GM23338 (cell line): ENCODE measurements around the gene SERPINA6.

Source experiments
- EZH2 ChIP-seq: fragments of 200-600 bp; sonication (generic); IDR thresholded peaks from one replicate; pipeline ENCODE4 v1.8.0; 2017; ENCODE audit warnings: antibody characterized with exemption, mild to moderate bottlenecking, low read depth; ENCODE audit not compliant: unreplicated experiment
- EZH2phosphoT487 ChIP-seq: fragments of 200-600 bp; sonication (generic); IDR thresholded peaks from one replicate; pipeline ENCODE4 v1.8.1; 2018; ENCODE audit warnings: antibody characterized with exemption; ENCODE audit not compliant: unreplicated experiment
- JUNB ChIP-seq: IDR thresholded peaks from one replicate; pipeline ENCODE4 v1.6.1; 2016; ENCODE audit warnings: antibody characterized with exemption; ENCODE audit not compliant: unreplicated experiment
- POLR2AphosphoS5 ChIP-seq: IDR thresholded peaks from 2 replicates; pipeline ENCODE4 v1.6.1; 2016; ENCODE audit warnings: antibody characterized with exemption, low read depth
- ZNF114 ChIP-seq: fragments of 250-450 bp; sonication (Bioruptor Pico); IDR thresholded peaks from 2 replicates; pipeline ENCODE4 v1.5.0; 2020; ENCODE audit warnings: mild to moderate bottlenecking, moderate library complexity
- TF ChIP-seq, protein P1 (sequence below), 2 experiments: fragments of 200-600 bp in 1 of 2; sonication (generic) in 1 of 2; conservative IDR thresholded peaks; 2 replicates each; pipeline versions ENCODE4 v1.5.1 to v1.6.1; 2016 to 2017; ENCODE audit warnings: antibody characterized with exemption in 2 of 2, low read depth in 2 of 2, mild to moderate bottlenecking in 2 of 2, moderate library complexity in 1 of 2
- TF ChIP-seq, protein P2 (sequence below): IDR thresholded peaks from one replicate; pipeline ENCODE4 v1.6.1; 2018; ENCODE audit warnings: antibody characterized with exemption; ENCODE audit not compliant: unreplicated experiment
- TF ChIP-seq, protein P3 (sequence below): fragments of 250-450 bp; sonication (Bioruptor Pico); IDR thresholded peaks from 2 replicates; pipeline ENCODE4 v1.5.0; 2020; ENCODE audit warnings: mild to moderate bottlenecking, moderate library complexity

DNA sequence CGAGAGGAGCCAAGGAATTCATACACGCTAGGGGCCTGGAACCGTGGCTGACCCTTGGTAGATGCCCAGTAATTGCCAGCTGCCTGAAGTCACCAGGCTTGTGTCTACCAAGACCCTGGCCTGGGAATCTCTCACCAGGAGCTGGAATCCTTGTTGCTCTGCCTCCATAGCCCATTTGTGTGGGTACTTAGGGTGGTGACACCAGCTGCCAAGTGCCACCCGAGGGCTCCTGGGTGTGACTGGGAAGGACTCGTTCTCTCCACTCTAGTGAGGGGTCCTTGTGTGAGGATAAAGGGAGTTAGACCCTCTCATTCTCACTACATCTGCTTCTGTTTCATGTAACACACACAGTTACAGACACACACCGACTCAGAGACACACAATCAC is 47.4 kb upstream of the SERPINA6 start:
- TF ChIP-seq, protein P1, sequence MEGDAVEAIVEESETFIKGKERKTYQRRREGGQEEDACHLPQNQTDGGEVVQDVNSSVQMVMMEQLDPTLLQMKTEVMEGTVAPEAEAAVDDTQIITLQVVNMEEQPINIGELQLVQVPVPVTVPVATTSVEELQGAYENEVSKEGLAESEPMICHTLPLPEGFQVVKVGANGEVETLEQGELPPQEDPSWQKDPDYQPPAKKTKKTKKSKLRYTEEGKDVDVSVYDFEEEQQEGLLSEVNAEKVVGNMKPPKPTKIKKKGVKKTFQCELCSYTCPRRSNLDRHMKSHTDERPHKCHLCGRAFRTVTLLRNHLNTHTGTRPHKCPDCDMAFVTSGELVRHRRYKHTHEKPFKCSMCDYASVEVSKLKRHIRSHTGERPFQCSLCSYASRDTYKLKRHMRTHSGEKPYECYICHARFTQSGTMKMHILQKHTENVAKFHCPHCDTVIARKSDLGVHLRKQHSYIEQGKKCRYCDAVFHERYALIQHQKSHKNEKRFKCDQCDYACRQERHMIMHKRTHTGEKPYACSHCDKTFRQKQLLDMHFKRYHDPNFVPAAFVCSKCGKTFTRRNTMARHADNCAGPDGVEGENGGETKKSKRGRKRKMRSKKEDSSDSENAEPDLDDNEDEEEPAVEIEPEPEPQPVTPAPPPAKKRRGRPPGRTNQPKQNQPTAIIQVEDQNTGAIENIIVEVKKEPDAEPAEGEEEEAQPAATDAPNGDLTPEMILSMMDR (conservative IDR thresholded peaks at IDR 0.05; ENCODE audit: low read depth in 2 of 2), result no peak
- TF ChIP-seq JUNB (no peak), EZH2 (no peak), EZH2phosphoT487 (no peak), ZNF114 (no peak), POLR2AphosphoS5 (no peak)
- TF ChIP-seq, protein P2, sequence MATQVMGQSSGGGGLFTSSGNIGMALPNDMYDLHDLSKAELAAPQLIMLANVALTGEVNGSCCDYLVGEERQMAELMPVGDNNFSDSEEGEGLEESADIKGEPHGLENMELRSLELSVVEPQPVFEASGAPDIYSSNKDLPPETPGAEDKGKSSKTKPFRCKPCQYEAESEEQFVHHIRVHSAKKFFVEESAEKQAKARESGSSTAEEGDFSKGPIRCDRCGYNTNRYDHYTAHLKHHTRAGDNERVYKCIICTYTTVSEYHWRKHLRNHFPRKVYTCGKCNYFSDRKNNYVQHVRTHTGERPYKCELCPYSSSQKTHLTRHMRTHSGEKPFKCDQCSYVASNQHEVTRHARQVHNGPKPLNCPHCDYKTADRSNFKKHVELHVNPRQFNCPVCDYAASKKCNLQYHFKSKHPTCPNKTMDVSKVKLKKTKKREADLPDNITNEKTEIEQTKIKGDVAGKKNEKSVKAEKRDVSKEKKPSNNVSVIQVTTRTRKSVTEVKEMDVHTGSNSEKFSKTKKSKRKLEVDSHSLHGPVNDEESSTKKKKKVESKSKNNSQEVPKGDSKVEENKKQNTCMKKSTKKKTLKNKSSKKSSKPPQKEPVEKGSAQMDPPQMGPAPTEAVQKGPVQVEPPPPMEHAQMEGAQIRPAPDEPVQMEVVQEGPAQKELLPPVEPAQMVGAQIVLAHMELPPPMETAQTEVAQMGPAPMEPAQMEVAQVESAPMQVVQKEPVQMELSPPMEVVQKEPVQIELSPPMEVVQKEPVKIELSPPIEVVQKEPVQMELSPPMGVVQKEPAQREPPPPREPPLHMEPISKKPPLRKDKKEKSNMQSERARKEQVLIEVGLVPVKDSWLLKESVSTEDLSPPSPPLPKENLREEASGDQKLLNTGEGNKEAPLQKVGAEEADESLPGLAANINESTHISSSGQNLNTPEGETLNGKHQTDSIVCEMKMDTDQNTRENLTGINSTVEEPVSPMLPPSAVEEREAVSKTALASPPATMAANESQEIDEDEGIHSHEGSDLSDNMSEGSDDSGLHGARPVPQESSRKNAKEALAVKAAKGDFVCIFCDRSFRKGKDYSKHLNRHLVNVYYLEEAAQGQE, result no peak
- TF ChIP-seq, protein P3, sequence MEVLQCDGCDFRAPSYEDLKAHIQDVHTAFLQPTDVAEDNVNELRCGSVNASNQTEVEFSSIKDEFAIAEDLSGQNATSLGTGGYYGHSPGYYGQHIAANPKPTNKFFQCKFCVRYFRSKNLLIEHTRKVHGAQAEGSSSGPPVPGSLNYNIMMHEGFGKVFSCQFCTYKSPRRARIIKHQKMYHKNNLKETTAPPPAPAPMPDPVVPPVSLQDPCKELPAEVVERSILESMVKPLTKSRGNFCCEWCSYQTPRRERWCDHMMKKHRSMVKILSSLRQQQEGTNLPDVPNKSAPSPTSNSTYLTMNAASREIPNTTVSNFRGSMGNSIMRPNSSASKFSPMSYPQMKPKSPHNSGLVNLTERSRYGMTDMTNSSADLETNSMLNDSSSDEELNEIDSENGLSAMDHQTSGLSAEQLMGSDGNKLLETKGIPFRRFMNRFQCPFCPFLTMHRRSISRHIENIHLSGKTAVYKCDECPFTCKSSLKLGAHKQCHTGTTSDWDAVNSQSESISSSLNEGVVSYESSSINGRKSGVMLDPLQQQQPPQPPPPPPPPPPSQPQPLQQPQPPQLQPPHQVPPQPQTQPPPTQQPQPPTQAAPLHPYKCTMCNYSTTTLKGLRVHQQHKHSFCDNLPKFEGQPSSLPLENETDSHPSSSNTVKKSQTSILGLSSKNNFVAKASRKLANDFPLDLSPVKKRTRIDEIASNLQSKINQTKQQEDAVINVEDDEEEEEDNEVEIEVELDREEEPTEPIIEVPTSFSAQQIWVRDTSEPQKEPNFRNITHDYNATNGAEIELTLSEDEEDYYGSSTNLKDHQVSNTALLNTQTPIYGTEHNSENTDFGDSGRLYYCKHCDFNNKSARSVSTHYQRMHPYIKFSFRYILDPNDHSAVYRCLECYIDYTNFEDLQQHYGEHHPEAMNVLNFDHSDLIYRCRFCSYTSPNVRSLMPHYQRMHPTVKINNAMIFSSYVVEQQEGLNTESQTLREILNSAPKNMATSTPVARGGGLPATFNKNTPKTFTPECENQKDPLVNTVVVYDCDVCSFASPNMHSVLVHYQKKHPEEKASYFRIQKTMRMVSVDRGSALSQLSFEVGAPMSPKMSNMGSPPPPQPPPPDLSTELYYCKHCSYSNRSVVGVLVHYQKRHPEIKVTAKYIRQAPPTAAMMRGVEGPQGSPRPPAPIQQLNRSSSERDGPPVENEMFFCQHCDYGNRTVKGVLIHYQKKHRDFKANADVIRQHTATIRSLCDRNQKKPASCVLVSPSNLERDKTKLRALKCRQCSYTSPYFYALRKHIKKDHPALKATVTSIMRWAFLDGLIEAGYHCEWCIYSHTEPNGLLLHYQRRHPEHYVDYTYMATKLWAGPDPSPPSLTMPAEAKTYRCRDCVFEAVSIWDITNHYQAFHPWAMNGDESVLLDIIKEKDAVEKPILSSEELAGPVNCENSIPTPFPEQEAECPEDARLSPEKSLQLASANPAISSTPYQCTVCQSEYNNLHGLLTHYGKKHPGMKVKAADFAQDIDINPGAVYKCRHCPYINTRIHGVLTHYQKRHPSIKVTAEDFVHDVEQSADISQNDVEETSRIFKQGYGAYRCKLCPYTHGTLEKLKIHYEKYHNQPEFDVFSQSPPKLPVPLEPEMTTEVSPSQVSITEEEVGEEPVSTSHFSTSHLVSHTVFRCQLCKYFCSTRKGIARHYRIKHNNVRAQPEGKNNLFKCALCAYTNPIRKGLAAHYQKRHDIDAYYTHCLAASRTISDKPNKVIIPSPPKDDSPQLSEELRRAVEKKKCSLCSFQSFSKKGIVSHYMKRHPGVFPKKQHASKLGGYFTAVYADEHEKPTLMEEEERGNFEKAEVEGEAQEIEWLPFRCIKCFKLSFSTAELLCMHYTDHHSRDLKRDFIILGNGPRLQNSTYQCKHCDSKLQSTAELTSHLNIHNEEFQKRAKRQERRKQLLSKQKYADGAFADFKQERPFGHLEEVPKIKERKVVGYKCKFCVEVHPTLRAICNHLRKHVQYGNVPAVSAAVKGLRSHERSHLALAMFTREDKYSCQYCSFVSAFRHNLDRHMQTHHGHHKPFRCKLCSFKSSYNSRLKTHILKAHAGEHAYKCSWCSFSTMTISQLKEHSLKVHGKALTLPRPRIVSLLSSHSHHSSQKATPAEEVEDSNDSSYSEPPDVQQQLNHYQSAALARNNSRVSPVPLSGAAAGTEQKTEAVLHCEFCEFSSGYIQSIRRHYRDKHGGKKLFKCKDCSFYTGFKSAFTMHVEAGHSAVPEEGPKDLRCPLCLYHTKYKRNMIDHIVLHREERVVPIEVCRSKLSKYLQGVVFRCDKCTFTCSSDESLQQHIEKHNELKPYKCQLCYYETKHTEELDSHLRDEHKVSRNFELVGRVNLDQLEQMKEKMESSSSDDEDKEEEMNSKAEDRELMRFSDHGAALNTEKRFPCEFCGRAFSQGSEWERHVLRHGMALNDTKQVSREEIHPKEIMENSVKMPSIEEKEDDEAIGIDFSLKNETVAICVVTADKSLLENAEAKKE, result no peak
